Endothelial cell of umbilical vein (primary cell): ENCODE measurements around the gene TMEM59. TPM values are rescaled to one million over a fixed set of nuclear protein-coding genes. Genes with fewer than 3 reads are reported as not detected.
A peak's percentile ranks its signal among the peaks of the same experiment; 100 is the strongest.

Experiments used
- BruUV-seq: library from RNA; stranded (reverse); fragments of 400-500 nt; replicated peaks from 2 replicates; lab custom pipeline; 2021; lab: Mats Ljungman, UMichigan
- CTCF ChIA-PET: fragments of 300-600, 350-600 bp; sonication (Branson Sonifier 250); formaldehyde crosslinking; loops from one replicate; lab custom pipeline; 2021; ENCODE audit warnings: antibody characterized with exemption, inconsistent platforms; lab: Charles Lee
- POLR2A ChIA-PET: fragments of 300-600, 350-600 bp; sonication (Branson Sonifier 250); formaldehyde crosslinking; loops from one replicate; lab custom pipeline; 2021; ENCODE audit warnings: antibody characterized with exemption, inconsistent platforms; lab: Charles Lee
- DNase-seq: peaks from one replicate; pipeline ENCODE4 v3.0.0-alpha.2; 2011; ENCODE audit warnings: low read depth, low spot score
- FAIRE-seq: peaks from 2 replicates; lab custom pipeline; 2011; peaks lifted over from hg19 to GRCh38; lab: Jason Lieb, UNC
- H2AFZ ChIP-seq: 2 replicates; pipeline ENCODE4 v1.6.0; 2012; ENCODE audit warnings: low read depth, low read length, control low read depth, inconsistent platforms
- H3K27ac ChIP-seq: 2 replicates; pipeline ENCODE4 v1.5.1; 2011; ENCODE audit warnings: low read depth, mild to moderate bottlenecking, control low read depth, low read length, moderate library complexity; ENCODE audit not compliant: insufficient read depth
- H3K27me3 ChIP-seq, 2 experiments: 2 replicates each; pipeline versions ENCODE4 v1.6.0 to v1.6.1; 2011; ENCODE audit warnings: low read length in 2 of 2, mixed read lengths in 1 of 2; ENCODE audit not compliant: control insufficient read depth in 2 of 2, insufficient read depth in 2 of 2
- H3K36me3 ChIP-seq, 2 experiments: 2 replicates in 1 of 2; 3 replicates in 1 of 2; pipeline ENCODE4 v1.5.1; 2011; ENCODE audit warnings: low read length in 2 of 2, mild to moderate bottlenecking in 1 of 2, moderate library complexity in 1 of 2; ENCODE audit not compliant: control insufficient read depth in 2 of 2, insufficient read depth in 2 of 2; ENCODE audit errors: extremely low read depth in 1 of 2
- H3K4me1 ChIP-seq: 3 replicates; pipeline ENCODE4 v1.5.1; 2011; ENCODE audit warnings: mild to moderate bottlenecking, low read length; ENCODE audit not compliant: control insufficient read depth, insufficient read depth; ENCODE audit errors: extremely low read depth
- H3K4me2 ChIP-seq: 2 replicates; pipeline ENCODE4 v1.6.1; 2011; ENCODE audit warnings: low read length, control low read depth, mixed read lengths; ENCODE audit not compliant: insufficient read depth
- H3K4me3 ChIP-seq, 3 experiments: fragments of 200-600 bp in 1 of 3; sonication (generic), shearing (Covaris generic) in 1 of 3; replicated peaks in 1 of 3; 2 replicates each; pipeline ENCODE4 v1.5.1; 2011 to 2016; ENCODE audit warnings: control low read depth in 3 of 3, low read length in 3 of 3, mild to moderate bottlenecking in 2 of 3, inconsistent platforms in 1 of 3, low read depth in 1 of 3, moderate library complexity in 1 of 3; ENCODE audit not compliant: insufficient read depth in 1 of 3
- H3K79me2 ChIP-seq: 2 replicates; pipeline ENCODE4 v1.6.0; 2012; ENCODE audit warnings: low read length, inconsistent platforms; ENCODE audit not compliant: control insufficient read depth, insufficient read depth
- H3K9ac ChIP-seq: replicated peaks from 2 replicates; pipeline ENCODE3; 2011; ENCODE audit warnings: low read length, control low read depth; ENCODE audit not compliant: insufficient read depth; ENCODE audit errors: extremely low read depth
- H3K9me1 ChIP-seq: replicated peaks from 3 replicates; pipeline ENCODE4 v1.6.0; 2011; ENCODE audit warnings: mild to moderate bottlenecking, low read length; ENCODE audit not compliant: control insufficient read depth, insufficient read depth; ENCODE audit errors: extremely low read depth
- H3K9me3 ChIP-seq: replicated peaks from 2 replicates; pipeline ENCODE4 v1.5.1; 2012; ENCODE audit warnings: low read length, inconsistent platforms; ENCODE audit not compliant: control insufficient read depth, insufficient read depth
- H4K20me1 ChIP-seq: replicated peaks from 2 replicates; pipeline ENCODE3; 2011; ENCODE audit warnings: mild to moderate bottlenecking, low read length; ENCODE audit not compliant: control insufficient read depth, insufficient read depth; ENCODE audit errors: extremely low read depth
- CTCF ChIP-seq, 2 donors: IDR thresholded peaks; 1 replicate in 1 of 2; 2 replicates in 1 of 2; pipeline ENCODE4 v1.5.1; 2011; ENCODE audit warnings: low read length in 2 of 2, mild to moderate bottlenecking in 2 of 2, moderate library complexity in 2 of 2, control low read depth in 1 of 2, inconsistent platforms in 1 of 2, low read depth in 1 of 2; ENCODE audit not compliant: insufficient read depth in 1 of 2; ENCODE audit errors: extremely low read depth in 1 of 2
- EZH2 ChIP-seq: IDR thresholded peaks from 2 replicates; pipeline ENCODE4 v1.6.1; 2012; ENCODE audit warnings: borderline replicate concordance, low read depth, mild to moderate bottlenecking, moderate library complexity, low read length, inconsistent platforms; ENCODE audit not compliant: severe bottlenecking
- FOS ChIP-seq: IDR thresholded peaks from 2 replicates; pipeline ENCODE4 v1.6.1; 2011; ENCODE audit warnings: mild to moderate bottlenecking, low read length, moderate library complexity, borderline replicate concordance; ENCODE audit not compliant: insufficient read depth
- JUN ChIP-seq: IDR thresholded peaks from 2 replicates; pipeline ENCODE4 v1.6.1; 2011; ENCODE audit warnings: borderline replicate concordance, low read depth; ENCODE audit not compliant: insufficient read length, insufficient read depth
- POLR2A ChIP-seq: IDR thresholded peaks from 2 replicates; pipeline ENCODE4 v1.6.1; 2012; ENCODE audit warnings: low read depth, mild to moderate bottlenecking, control low read depth, low read length
- dilution Hi-C: fragments of 300-500 bp; cut with MboI; formaldehyde crosslinking; loops from one replicate; pipeline ENCODE4 v1.15.0; 2019; ENCODE audit warnings: low sequenced_read_pairs; ENCODE audit not compliant: extremely low pct_ligation_motif_present
- intact Hi-C: fragments of 100-400 bp; cut with micrococcal nuclease; formaldehyde crosslinking; loops from one replicate; pipeline ENCODE4 v1.10.0; 2022
- polyA plus RNA-seq, 4 experiments: library from polyadenylated mRNA; depleted of rRNA in 3 of 4; stranded (reverse) in 3 of 4; unstranded in 1 of 4; fragments of >200 nt; gene quantifications; 2 replicates each; pipeline versions ENCODE4 v1.2.1 to v1.2.3, GENCODE V29; 2011 to 2012; ENCODE audit warnings: missing spikeins in 1 of 4
- total RNA-seq: library from RNA; stranded (reverse); gene quantifications from 2 replicates; pipeline ENCODE4 v1.2.3, GENCODE V29; 2021

Gene TMEM59
- total and polyA plus RNA-seq, 2 donors (not counting 3 experiments of a cell fraction or from before 2014, with no cell fraction given) = 196 to 281 TPM

DNA sequence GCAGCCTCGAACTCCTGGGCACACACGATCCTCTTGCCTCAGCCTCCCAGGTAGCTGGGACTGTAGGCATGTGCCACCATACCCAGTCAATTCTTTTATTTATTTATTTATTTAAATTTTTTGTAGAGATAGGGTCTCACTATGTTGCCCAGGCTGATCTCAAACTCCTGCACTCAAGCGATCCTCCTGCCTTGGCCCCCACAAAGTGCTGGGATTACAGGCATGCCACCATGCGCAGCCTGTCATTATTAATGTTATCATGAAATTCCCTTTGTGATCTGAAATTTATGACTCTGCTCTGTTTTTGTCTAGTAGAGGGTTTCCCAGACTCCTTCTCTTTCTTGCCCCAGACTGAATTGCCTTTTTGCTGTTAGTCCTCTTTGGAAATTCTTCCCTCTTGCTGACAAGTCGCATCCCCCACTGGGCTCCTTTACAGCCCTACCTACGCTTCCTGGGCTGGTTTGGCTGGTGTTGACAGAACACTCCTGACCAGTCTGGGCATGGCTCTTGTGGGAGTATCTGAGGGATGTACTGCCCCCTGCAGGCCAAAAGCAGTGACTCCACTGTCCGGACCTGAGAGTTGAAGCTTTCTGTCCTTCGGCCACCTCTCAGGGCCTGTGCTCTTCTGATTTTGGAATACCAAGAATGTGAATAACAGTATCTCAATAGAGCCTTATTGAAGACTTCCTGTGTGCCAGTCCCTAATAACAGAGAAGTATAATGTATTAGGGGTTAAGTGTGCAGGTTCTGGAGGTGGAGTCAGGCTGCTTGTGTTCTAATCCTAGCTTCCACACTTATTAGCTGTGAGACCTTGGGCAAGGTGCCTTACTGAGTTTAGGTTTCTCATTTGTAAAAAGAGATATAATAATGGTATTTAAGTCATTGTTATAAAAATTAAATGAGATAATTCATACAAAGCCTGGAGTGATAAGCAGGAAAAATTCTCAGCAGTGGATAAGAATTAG lies 28.6 kb upstream of the TMEM59 start:
- no peaks in the 10 kb centered on the region for H3K4me1 ChIP-seq
- no peaks in the 10 kb centered on the region for H3K79me2 ChIP-seq
- H3K36me3 ChIP-seq = peaks cover 0 to 2% of the 10 kb centered on the region in 2 experiments
- TF ChIP-seq EZH2 (no peak), CTCF (IDR thresholded peaks at IDR 0.05; ENCODE audit: extremely low read depth in 1 of 2, insufficient read depth in 1 of 2, low read depth in 1 of 2, low read length in 2 of 2) (peak; percentile 85 to 92), POLR2A (no peak), FOS (no peak), JUN (no peak)
- H3K4me2 ChIP-seq = no peak overlapping the region
- DNase-seq (peak; percentile 59), FAIRE-seq (peak; percentile 76)
- no peak overlapping the region for H3K27ac ChIP-seq
- no TSS peak for BruUV-seq
- H2AFZ ChIP-seq = no peak overlapping the region
- dilution Hi-C loops (no loop called here), intact Hi-C loops (loop anchor here (1.0 kb wide), 2 partner anchors 11 to 220 kb away; no protein-coding TSS in a partner anchor)
- H3K9me3 ChIP-seq = no peaks in the 10 kb centered on the region
- H3K9ac ChIP-seq = no peak overlapping the region
- H3K4me3 ChIP-seq = no peak overlapping the region
- ChIA-PET CTCF (interaction anchor here (0.6 to 2.6 kb wide), 37 partner anchors 9 to 830 kb away, joined by 3 to 38 read pairs (median 5); partner anchors contain the start of genes CYB5RL, IFT25, MRPL37 and SSBP3), POLR2A (interaction anchor here (0.6 kb wide), 1 partner anchor 88 kb away, joined by 3 read pairs; no protein-coding TSS in a partner anchor)
- no peaks in the 10 kb centered on the region for H3K9me1 ChIP-seq
- H4K20me1 ChIP-seq = no peaks in the 10 kb centered on the region
- no peaks in the 10 kb centered on the region for H3K27me3 ChIP-seq
